Measurements from ENCODE around the gene UTP3. TPM values are rescaled to one million over a fixed set of nuclear protein-coding genes. Genes with fewer than 3 reads are reported as not detected.
A peak's percentile ranks its signal among the peaks of the same experiment; 100 is the strongest.

UTP3 gene
- total and polyA plus RNA-seq, 2 donors (not counting 3 experiments of a cell fraction or from before 2014, with no cell fraction given) = 8.7 to 32.8 TPM

GRCh38 chr4:70734971-70735370 lies 46.6 kb downstream of the UTP3 start:
- no peaks in the 10 kb centered on the region for H3K27me3 ChIP-seq (ENCODE audit: control insufficient read depth in 2 of 2, insufficient read depth in 2 of 2, low read length in 2 of 2)
- peak overlapping the region; percentile 66 for H3K27ac ChIP-seq (ENCODE audit: insufficient read depth, low read depth, low read length)
- peak overlapping the region; percentile 39 for H2AFZ ChIP-seq (ENCODE audit: low read depth, low read length)
- peak overlapping the region; percentile 99 for H3K4me2 ChIP-seq (ENCODE audit: insufficient read depth, low read length)
- peaks cover 17% of the 10 kb centered on the region for H3K4me1 ChIP-seq (ENCODE audit: control insufficient read depth, extremely low read depth, insufficient read depth, low read length)
- BruUV-seq (replicated peaks) = no TSS peak
- FAIRE-seq (no peak), DNase-seq (ENCODE audit: low read depth, low spot score) (no peak)
- peaks cover 8% of the 10 kb centered on the region for H3K79me2 ChIP-seq (ENCODE audit: control insufficient read depth, insufficient read depth, low read length)
- no peak for TF ChIP-seq GATA2 (IDR thresholded peaks at IDR 0.05; ENCODE audit: insufficient read depth, insufficient read length, low read depth, low read length)
- no peak for TF ChIP-seq EZH2 (IDR thresholded peaks at IDR 0.05; ENCODE audit: borderline replicate concordance, low read depth, low read length, severe bottlenecking)
- no peak for TF ChIP-seq CTCF (IDR thresholded peaks at IDR 0.05; ENCODE audit: extremely low read depth in 1 of 2, insufficient read depth in 1 of 2, low read depth in 1 of 2, low read length in 2 of 2)
- no peak for TF ChIP-seq POLR2AphosphoS5 (IDR thresholded peaks at IDR 0.05; ENCODE audit: insufficient read depth, low read depth, low read length)
- TF ChIP-seq FOS (IDR thresholded peaks at IDR 0.05; ENCODE audit: borderline replicate concordance, insufficient read depth, low read length) = no peak
- TF ChIP-seq MYC (IDR thresholded peaks at IDR 0.05; ENCODE audit: low read depth, low read length) = no peak
- no peak for TF ChIP-seq JUN (IDR thresholded peaks at IDR 0.05; ENCODE audit: borderline replicate concordance, insufficient read depth, insufficient read length, low read depth)
- TF ChIP-seq POLR2A (IDR thresholded peaks at IDR 0.05; ENCODE audit: low read depth, low read length) = no peak
- TF ChIP-seq MAX (IDR thresholded peaks at IDR 0.05; ENCODE audit: insufficient read depth, insufficient read length) = no peak
- H3K36me3 ChIP-seq (ENCODE audit: control insufficient read depth in 2 of 2, extremely low read depth in 1 of 2, insufficient read depth in 2 of 2, low read length in 2 of 2) = no peaks in the 10 kb centered on the region
- peak overlapping the region; percentile 33 to 82 (median 59) for H3K4me3 ChIP-seq (replicated peaks in 1 of 3; ENCODE audit: insufficient read depth in 1 of 3, low read depth in 1 of 3, low read length in 3 of 3)
- no peaks in the 10 kb centered on the region for H4K20me1 ChIP-seq (replicated peaks; ENCODE audit: control insufficient read depth, extremely low read depth, insufficient read depth, low read length)
- intact Hi-C loops (cut with micrococcal nuclease) (loop anchor here (1.0 kb wide), 1 partner anchor 30 kb away; no protein-coding TSS in a partner anchor), dilution Hi-C loops (cut with MboI; ENCODE audit: extremely low pct_ligation_motif_present, low sequenced_read_pairs) (no loop called here)
- CTCF ChIA-PET = interaction anchor here (0.6 to 3.0 kb wide), 16 partner anchors 9 to 275 kb away, joined by 3 to 25 read pairs (median 4); partner anchors contain the start of genes DCK, GRSF1, RUFY3 and UTP3
- H3K9me3 ChIP-seq (replicated peaks; ENCODE audit: control insufficient read depth, insufficient read depth, low read length) = no peaks in the 10 kb centered on the region
- H3K9me1 ChIP-seq (replicated peaks; ENCODE audit: control insufficient read depth, extremely low read depth, insufficient read depth, low read length) = no peaks in the 10 kb centered on the region
- H3K9ac ChIP-seq (replicated peaks; ENCODE audit: extremely low read depth, insufficient read depth, low read length) = peak overlapping the region; percentile 61
- POLR2A ChIA-PET = interaction anchor here (1.3 to 1.5 kb wide), 2 partner anchors 29 to 31 kb away, joined by 3 to 6 read pairs; no protein-coding TSS in a partner anchor

All from endothelial cell of umbilical vein (primary cell).